H9 (cell line): ENCODE measurements around the gene BTLA. TPM values are rescaled to one million over a fixed set of nuclear protein-coding genes. Genes with fewer than 3 reads are reported as not detected.

ENCODE experiments used
- DNase-seq: peaks from one replicate; pipeline ENCODE4 v3.0.0-alpha.2; 2017
- H2AFZ ChIP-seq: one replicate; pipeline ENCODE4 v1.6.1; 2013; ENCODE audit warnings: mild to moderate bottlenecking, low read length, control low read depth, moderate library complexity
- H2AK5ac ChIP-seq: 2 replicates; pipeline ENCODE4 v1.6.1; 2013; ENCODE audit warnings: low read length, control low read depth, mixed read lengths; ENCODE audit not compliant: insufficient read length
- H2BK120ac ChIP-seq: one replicate; pipeline ENCODE4 v1.6.1; 2013; ENCODE audit warnings: low read depth, mild to moderate bottlenecking, low read length, control low read depth, inconsistent platforms; ENCODE audit not compliant: poor library complexity, severe bottlenecking
- H2BK12ac ChIP-seq: 2 replicates; pipeline ENCODE4 v1.6.1; 2013; ENCODE audit warnings: low read length, control low read depth, mixed read lengths, low read depth; ENCODE audit not compliant: insufficient read length
- H2BK15ac ChIP-seq: 2 replicates; pipeline ENCODE4 v1.6.1; 2013; ENCODE audit warnings: low read depth, low read length, control low read depth
- H2BK20ac ChIP-seq: one replicate; pipeline ENCODE4 v1.6.1; 2013; ENCODE audit warnings: low read depth, mild to moderate bottlenecking, low read length, control low read depth, inconsistent platforms; ENCODE audit not compliant: poor library complexity, severe bottlenecking
- H2BK5ac ChIP-seq: 2 replicates; pipeline ENCODE4 v1.6.1; 2013; ENCODE audit warnings: low read length, control low read depth, mixed read lengths; ENCODE audit not compliant: insufficient read length
- H3K14ac ChIP-seq: 2 replicates; pipeline ENCODE4 v1.6.1; 2013; ENCODE audit warnings: low read length, control low read depth; ENCODE audit not compliant: insufficient read depth
- H3K18ac ChIP-seq: 2 replicates; pipeline ENCODE4 v1.6.1; 2013; ENCODE audit warnings: low read depth, mild to moderate bottlenecking, mixed read lengths, low read length, control low read depth; ENCODE audit not compliant: insufficient read length
- H3K23ac ChIP-seq: 2 replicates; pipeline ENCODE4 v1.6.1; 2013; ENCODE audit warnings: low read length, control low read depth, mixed read lengths, low read depth; ENCODE audit not compliant: insufficient read length
- H3K23me2 ChIP-seq: 2 replicates; pipeline ENCODE4 v1.6.1; 2013; ENCODE audit warnings: low read depth, mild to moderate bottlenecking, mixed read lengths, low read length, control low read depth; ENCODE audit not compliant: insufficient read length, poor library complexity, severe bottlenecking
- H3K27ac ChIP-seq: 2 replicates; pipeline ENCODE4 v1.5.1; 2013; ENCODE audit warnings: low read length, control low read depth, mixed read lengths, low read depth; ENCODE audit not compliant: insufficient read length
- H3K27me3 ChIP-seq: 2 replicates; pipeline ENCODE4 v1.6.1; 2013; ENCODE audit warnings: low read length, control low read depth, inconsistent platforms; ENCODE audit not compliant: insufficient read depth
- H3K4ac ChIP-seq: 2 replicates; pipeline ENCODE4 v1.6.1; 2013; ENCODE audit warnings: low read depth, mild to moderate bottlenecking, control low read depth, inconsistent platforms, low read length, moderate library complexity
- H3K4me1 ChIP-seq: 2 replicates; pipeline ENCODE4 v1.6.1; 2013; ENCODE audit warnings: low read length, control low read depth, inconsistent platforms; ENCODE audit not compliant: insufficient read depth
- H3K4me2 ChIP-seq: 2 replicates; pipeline ENCODE4 v1.6.1; 2013; ENCODE audit warnings: low read length, control low read depth, mixed read lengths; ENCODE audit not compliant: insufficient read length, insufficient read depth
- H3K56ac ChIP-seq: 2 replicates; pipeline ENCODE4 v1.6.1; 2013; ENCODE audit warnings: low read depth, mild to moderate bottlenecking, mixed read lengths, low read length, control low read depth; ENCODE audit not compliant: insufficient read length
- H3K79me1 ChIP-seq: 2 replicates; pipeline ENCODE4 v1.6.1; 2013; ENCODE audit warnings: low read depth, mild to moderate bottlenecking, moderate library complexity, low read length, control low read depth, inconsistent platforms; ENCODE audit not compliant: insufficient read depth, poor library complexity, severe bottlenecking
- H3K79me2 ChIP-seq: 2 replicates; pipeline ENCODE4 v1.6.1; 2013; ENCODE audit warnings: low read length, control low read depth, inconsistent platforms; ENCODE audit not compliant: insufficient read depth
- H3K9ac ChIP-seq: 2 replicates; pipeline ENCODE4 v1.6.1; 2013; ENCODE audit warnings: low read length, control low read depth, mixed read lengths; ENCODE audit not compliant: insufficient read length; ENCODE audit errors: extremely low read depth
- H3K9me3 ChIP-seq: one replicate; pipeline ENCODE4 v1.6.1; 2013; ENCODE audit warnings: low read depth, low read length, inconsistent platforms; ENCODE audit not compliant: control insufficient read depth
- H3T11ph ChIP-seq: one replicate; pipeline ENCODE4 v1.6.1; 2013; ENCODE audit warnings: mild to moderate bottlenecking, low read length, control low read depth, inconsistent platforms
- H4K20me1 ChIP-seq: one replicate; pipeline ENCODE4 v1.6.1; 2013; ENCODE audit not compliant: control insufficient read depth, insufficient read length, insufficient read depth
- H4K5ac ChIP-seq: 2 replicates; pipeline ENCODE4 v1.6.1; 2013; ENCODE audit warnings: low read depth, mild to moderate bottlenecking, mixed read lengths, low read length, control low read depth; ENCODE audit not compliant: insufficient read length
- H4K8ac ChIP-seq: replicated peaks from 2 replicates; pipeline ENCODE4 v1.6.1; 2013; ENCODE audit warnings: low read length, control low read depth, mixed read lengths, low read depth; ENCODE audit not compliant: insufficient read length
- H4K91ac ChIP-seq: 2 replicates; pipeline ENCODE4 v1.6.1; 2013; ENCODE audit warnings: low read depth, mild to moderate bottlenecking, moderate library complexity, mixed read lengths, low read length, control low read depth; ENCODE audit not compliant: insufficient read length
- H3K27ac Mint-ChIP-seq, 3 experiments: 2 replicates in 2 of 3; 3 replicates in 1 of 3; pipeline ENCODE4 v1.8.0; 2020 to 2021; ENCODE audit warnings: mixed read lengths in 3 of 3, mild to moderate bottlenecking in 1 of 3, moderate library complexity in 1 of 3
- H3K27me3 Mint-ChIP-seq: 2 replicates; pipeline ENCODE4 v1.8.0; 2021; ENCODE audit warnings: low read depth, mild to moderate bottlenecking, moderate library complexity, mixed read lengths
- H3K36me3 Mint-ChIP-seq, 3 experiments: 2 replicates in 2 of 3; 3 replicates in 1 of 3; pipeline ENCODE4 v1.8.0; 2020 to 2021; ENCODE audit warnings: low read depth in 3 of 3, mixed read lengths in 3 of 3; ENCODE audit not compliant: insufficient read depth in 1 of 3
- H3K4me1 Mint-ChIP-seq, 2 experiments: 2 replicates each; pipeline ENCODE4 v1.8.0; 2020; ENCODE audit warnings: mixed read lengths in 2 of 2
- H3K4me3 Mint-ChIP-seq, 2 experiments: 2 replicates in 1 of 2; 3 replicates in 1 of 2; pipeline ENCODE4 v1.8.0; 2020 to 2021; ENCODE audit warnings: mild to moderate bottlenecking in 2 of 2, mixed read lengths in 2 of 2, moderate library complexity in 1 of 2
- H3K9me3 Mint-ChIP-seq, 2 experiments: 2 replicates in 1 of 2; 3 replicates in 1 of 2; pipeline ENCODE4 v1.8.0; 2020; ENCODE audit warnings: mild to moderate bottlenecking in 2 of 2, mixed read lengths in 2 of 2, moderate library complexity in 1 of 2
- CTCF ChIP-seq: fragments of 200-600 bp; sonication (generic); conservative IDR thresholded peaks from 3 replicates; pipeline ENCODE4 v1.8.0; 2021; ENCODE audit warnings: antibody characterized with exemption, mild to moderate bottlenecking
- total RNA-seq: library from RNA; stranded (reverse); gene quantifications from 2 replicates; pipeline ENCODE4 v1.2.1, GENCODE V29; 2021

BTLA gene
- total RNA-seq, 1 experiment from 2014 or later: not detected

- Histone ChIP-seq H3K27ac (no peak overlapping the region), H2AK5ac (no peak overlapping the region), H3K4me2 (no peak overlapping the region), H4K20me1 (no peaks in the 10 kb centered on the region), H3K9me3 (peaks cover 5% of the 10 kb centered on the region), H3T11ph (no peak overlapping the region), H4K91ac (no peak overlapping the region), H2BK120ac (no peak overlapping the region), H3K79me2 (no peaks in the 10 kb centered on the region), H2AFZ (no peak overlapping the region), H2BK20ac (no peak overlapping the region), H4K8ac (no peak overlapping the region), H2BK5ac (no peak overlapping the region), H2BK15ac (no peak overlapping the region), H3K56ac (no peak overlapping the region), H3K14ac (no peak overlapping the region), H2BK12ac (no peak overlapping the region), H3K23me2 (no peaks in the 10 kb centered on the region), H4K5ac (no peak overlapping the region), H3K9ac (no peak overlapping the region), H3K27me3 (no peaks in the 10 kb centered on the region), H3K4me1 (no peaks in the 10 kb centered on the region), H3K79me1 (no peaks in the 10 kb centered on the region), H3K18ac (no peak overlapping the region), H3K4ac (no peak overlapping the region), H3K23ac (no peak overlapping the region)
- Mint-ChIP-seq H3K27me3 (no peaks in the 10 kb centered on the region; the same call in 1 of the 2 replicates), H3K4me1 (no peaks in the 10 kb centered on the region), H3K36me3 (peaks cover 17 to 41% (median 35%) of the 10 kb centered on the region in 3 experiments), H3K27ac (no peak overlapping the region), H3K9me3 (peaks cover 46 to 50% of the 10 kb centered on the region in 2 experiments), H3K4me3 (no peak overlapping the region)
- no peak for TF ChIP-seq CTCF
- DNase-seq: no peak
Measured at GRCh38 chr3:112508860-112509259, 9.6 kb upstream of the BTLA start.
